Right renal pelvis (tissue), 4 donors: ENCODE results near the gene CGA. TPM values are rescaled to one million over a fixed set of nuclear protein-coding genes. Genes with fewer than 3 reads are reported as not detected.

Source experiments
- polyA plus RNA-seq, 4 donors: library from polyadenylated mRNA; unstranded; fragments of 120-200 nt; gene quantifications; one replicate each; pipeline ENCODE4 v1.2.1, GENCODE V29; 2013; ENCODE audit not compliant: insufficient read length in 4 of 4

The CGA gene
- polyA plus RNA-seq, 4 donors: 1.0 to 2.9 TPM; not detected in 2

Other genes starting within 250 kb of the CGA start
- gene HTR1E, start 157.6 kb downstream of the CGA start, polyA plus RNA-seq: under 1 TPM; 0.69 to 0.96 (median 0.78) TPM
- gene ZNF292, start 60.5 kb upstream of the CGA start, polyA plus RNA-seq: 10 to 100 TPM; 35.8 to 42.5 (median 39.0) TPM
- 10 to 100 TPM; 17.8 to 21.9 (median 20.0) TPM for gene SMIM8, start 227.5 kb upstream of the CGA start, polyA plus RNA-seq
- under 1 TPM in 3 of 4 donors, not detected in 1; 0.10 to 0.21 (median 0.10) TPM for gene GJB7, start 234.2 kb upstream of the CGA start, polyA plus RNA-seq
- 1 to 10 TPM; 2.0 to 3.3 (median 2.7) TPM for gene C6orf163, start 249.7 kb upstream of the CGA start, polyA plus RNA-seq